Measurements from ENCODE around the gene GALC. TPM values are rescaled to one million over a fixed set of nuclear protein-coding genes. Genes with fewer than 3 reads are reported as not detected.

The GALC gene
- polyA plus RNA-seq, 3 donors: 39.7 to 46.3 (median 39.8) TPM

GRCh38 chr14:88009486-88009885 is 16.5 kb upstream of the GALC start:
- DNase-seq: no peak

GRCh38 chr14:88008039-88008742 is 15.2 kb upstream of the GALC start:
- no peak for DNase-seq

DNA sequence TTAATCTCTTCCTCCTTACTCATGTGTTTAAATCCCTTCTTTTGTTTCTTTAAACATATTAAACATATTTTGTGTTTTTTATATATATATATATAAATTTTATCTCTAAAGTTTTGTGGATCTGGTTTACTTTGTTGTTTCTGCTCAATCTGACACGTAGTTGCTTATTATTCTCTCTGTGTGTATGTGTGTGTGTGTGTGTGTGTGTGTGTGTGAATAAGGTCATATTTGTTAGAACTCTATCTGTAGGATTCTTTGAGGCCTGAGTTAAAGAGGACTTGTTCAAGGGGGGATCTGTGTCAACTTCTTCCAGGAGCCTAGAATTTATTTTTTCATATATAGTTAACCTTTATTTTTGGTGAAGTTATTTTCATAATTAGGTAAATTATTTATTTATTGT is 14.6 kb upstream of the GALC start:
- no peak for DNase-seq

- DNase-seq: no peak
These were observed 13.2 kb upstream of the GALC start for GRCh38 chr14:88005978-88006851.

DNA sequence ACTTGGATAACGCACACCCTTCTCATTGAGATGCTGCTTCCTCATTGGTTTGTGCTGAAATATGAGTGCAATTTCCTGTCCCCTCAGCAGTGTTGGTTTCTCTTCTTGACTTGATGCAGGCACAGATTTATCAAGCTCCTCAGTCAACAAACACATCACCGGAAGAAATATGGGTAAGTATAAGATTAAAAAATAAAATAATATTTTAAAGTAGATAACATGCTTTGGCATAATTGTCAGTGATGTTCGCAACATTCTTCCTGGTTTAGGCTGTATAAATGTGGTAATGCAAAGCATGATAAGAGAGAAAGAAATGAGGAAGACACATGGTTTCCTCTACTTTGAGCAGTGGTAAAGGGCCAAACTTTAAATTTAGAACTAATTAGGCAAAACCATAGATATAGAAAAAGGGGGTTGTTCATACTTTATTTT is 12.1 kb upstream of the GALC start, which contains the start of gene GPR65:
Gene GPR65, plus strand, starts transcription at position 86 of the 432 bp plus-strand sequence. CDS start 5,713 bp downstream, outside the sequence.
- DNase-seq: no peak

DNA sequence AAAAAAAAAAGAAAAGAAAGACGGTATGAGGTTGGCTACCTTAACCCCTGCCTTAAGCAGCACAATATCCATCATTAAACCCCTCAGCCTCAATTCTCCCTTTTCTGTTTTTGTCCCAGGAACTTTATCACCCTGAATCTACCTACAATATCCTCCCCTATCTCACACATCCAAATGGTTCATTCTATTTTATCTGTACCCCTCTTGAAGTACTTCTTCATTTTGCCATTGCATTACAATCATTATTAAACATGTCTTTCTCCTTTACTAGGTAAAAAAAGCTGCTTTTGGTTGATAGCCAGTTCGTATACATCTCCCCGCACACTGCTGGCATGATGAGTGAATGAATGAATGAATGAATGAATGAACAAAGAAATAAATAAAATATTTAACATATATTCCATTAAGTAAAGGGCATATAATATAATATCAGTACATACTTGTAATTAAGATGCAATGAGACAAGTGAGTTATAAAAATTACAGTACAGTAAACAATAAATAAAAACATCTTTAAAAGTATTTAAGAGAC is 11.6 kb upstream of the GALC start:
- no peak for DNase-seq

- DNase-seq: no peak
These were observed 10.4 kb upstream of the GALC start for GRCh38 chr14:88003425-88003824.

DNA sequence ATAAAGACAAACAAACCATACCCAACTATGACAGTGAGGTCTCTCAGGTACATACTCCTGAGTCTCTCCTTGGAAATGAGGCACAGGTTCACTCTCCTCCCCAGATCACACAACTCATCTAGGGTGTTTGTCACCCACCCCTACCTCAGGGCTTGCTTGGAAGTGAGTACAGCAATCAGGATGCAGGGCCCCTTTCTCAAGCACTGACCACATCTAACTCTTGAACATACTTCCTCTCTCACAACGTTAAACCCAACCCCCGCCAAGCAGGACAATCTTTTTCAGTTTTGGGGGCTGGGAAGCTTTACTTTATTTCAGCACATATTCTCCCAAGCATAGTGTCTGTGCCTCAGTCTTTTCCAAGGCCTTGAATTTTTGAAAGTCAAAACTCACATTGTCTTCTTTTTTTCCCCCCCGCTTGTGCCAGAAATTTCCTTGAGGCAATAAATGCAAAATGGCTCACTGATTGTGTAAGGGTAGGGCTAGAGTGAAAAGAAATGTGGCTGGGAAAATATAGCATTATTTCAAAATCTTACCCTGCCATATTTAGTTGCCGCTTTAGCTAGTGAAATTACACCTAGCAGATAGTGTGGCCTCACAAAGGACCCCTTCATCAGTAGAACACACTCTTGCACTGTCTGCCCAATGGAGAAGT is 9.6 kb upstream of the GALC start:
- DNase-seq: no peak

- DNase-seq: no peak
These were observed 6.3 kb upstream of the GALC start for GRCh38 chr14:87999277-87999676.

GRCh38 chr14:87998482-87998881 is 5.5 kb upstream of the GALC start:
- no peak for DNase-seq

- DNase-seq: no peak
These were observed 3.3 kb upstream of the GALC start for GRCh38 chr14:87996291-87996592.

DNA sequence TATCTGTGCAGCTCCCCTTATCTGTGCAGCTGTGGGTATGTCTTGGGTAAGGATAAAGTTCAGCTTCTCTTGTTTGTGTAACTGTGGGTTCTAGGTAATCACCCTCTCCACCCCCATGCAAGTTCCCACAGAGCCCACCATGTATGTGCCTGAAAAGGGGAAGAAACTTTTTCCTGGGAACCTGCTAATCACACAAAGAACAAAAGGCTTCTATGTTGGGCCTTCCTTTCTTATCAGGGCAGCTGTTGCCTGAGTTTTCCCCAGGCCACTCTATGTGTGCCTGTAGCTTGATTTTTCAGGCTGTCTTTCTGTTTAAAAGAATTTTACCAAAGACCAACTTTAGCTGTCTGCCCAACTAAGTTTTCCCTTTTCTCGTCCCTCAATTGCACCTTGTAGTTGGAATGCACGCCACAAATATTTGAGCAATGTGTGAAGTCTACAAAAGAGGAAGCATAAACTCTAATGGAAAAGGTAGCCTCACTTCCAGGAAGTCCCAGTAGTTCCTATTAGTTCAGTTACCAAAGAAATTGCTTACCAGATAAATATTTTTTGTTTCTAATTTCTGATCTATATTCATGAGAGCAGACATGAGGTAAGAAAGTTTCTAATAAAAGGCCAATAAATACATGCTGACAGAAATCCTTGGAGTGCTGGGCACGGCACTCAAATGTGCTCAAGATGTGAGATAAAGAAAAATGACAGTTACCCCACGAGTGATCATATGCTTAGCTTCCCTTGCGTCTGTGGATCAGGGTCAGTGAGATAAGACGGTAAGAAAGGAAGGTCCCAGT is 2.7 kb upstream of the GALC start:
- DNase-seq: no peak

DNA sequence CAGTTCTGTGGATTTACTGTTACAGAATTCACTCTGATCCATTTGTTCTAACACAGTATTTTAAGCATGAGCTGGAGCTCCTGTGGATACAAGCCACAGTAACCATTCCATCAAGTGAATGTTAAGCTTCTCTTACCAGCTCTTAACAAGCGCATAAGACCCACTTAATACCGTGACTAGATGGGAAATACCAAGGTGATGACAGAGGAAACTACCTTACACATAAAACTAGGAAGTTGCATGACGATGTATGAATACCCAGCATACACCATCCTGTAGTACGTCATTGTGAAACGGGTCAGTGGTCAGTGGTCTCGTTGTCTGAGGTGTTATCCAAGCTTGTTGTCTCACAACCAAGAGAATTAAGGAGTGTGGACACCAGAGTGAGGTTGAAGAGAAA is 2.0 kb upstream of the GALC start:
- no peak for DNase-seq

DNA sequence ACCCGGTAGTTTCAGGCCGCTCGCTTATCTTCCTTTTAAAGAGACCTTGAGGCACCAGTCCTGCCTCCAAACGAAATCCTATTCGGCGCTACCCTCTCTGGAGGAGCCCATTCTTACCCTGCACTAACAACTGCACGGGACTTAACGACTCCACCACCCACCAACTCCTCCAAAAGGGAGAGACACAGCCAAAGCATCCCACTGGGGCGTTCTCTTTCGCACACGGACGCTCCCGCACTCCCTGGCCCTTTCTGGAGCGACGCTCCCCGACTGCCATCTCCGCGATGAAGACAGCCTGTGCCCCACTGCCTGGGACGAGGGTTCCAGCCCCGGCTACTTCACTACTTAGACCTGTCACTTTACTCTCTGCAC is 650 bp downstream of the GALC start:
- peak; percentile 21 for DNase-seq

DNA sequence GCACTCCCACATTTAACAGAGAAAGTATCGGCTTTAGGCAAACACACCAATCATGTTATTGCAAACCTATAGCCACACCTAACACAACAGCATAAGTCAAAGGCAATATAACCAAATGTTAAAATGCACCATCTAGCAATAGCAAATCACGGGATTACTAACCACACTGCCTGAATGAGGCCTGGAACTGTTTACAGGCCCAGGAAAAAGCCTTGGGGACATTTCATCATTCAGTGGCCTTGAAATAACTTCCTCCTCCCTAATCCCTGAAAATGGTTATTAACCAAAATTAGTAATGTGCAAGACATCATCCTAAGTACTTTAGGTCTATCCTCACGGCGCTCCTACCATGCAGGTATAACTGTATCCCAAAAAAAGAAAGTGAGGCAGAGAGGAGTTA is 2.3 kb downstream of the GALC start:
- no peak for DNase-seq

GRCh38 chr14:87989956-87990299 is 3.1 kb downstream of the GALC start:
- no peak for DNase-seq

DNA sequence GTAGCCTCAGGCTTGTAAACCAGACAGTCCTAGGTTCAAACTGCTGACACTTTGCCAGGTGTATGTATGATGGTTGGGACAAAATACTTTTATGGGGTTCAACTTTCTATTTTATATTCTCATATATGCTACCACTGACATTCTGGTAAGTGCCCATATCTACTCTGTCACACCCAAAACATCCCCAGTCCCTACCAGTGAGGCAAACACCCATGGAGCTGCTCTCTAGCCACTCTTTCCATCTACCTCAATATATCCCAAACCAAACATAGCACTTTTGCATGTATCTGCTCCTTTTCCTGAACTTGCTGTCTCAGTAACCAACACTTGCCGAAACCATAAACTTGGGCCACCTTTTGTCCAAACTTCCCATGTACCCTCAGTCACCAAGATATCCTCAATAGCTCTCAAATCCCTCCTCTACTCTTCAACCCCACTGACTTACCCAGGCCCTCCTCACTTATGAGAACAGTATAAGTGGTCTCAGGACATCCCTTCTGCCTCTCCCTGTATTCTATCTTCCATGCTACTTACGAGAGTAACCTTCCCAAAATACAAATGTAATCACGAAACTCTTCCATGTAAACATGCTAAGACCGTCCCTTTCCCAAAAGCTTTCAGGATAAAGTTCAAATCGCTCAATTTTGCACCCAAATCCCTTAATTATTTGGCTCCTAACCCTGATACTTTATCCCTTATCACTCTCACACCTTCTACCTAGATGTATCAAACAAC is 3.6 kb downstream of the GALC start:
- DNase-seq: no peak

- no peak for DNase-seq
These were observed 13.3 kb downstream of the GALC start for GRCh38 chr14:87979689-87980088.

GRCh38 chr14:87975636-87976035 is 17.3 kb downstream of the GALC start:
- no peak for DNase-seq

GRCh38 chr14:87971010-87971409 is 22.0 kb downstream of the GALC start:
- no peak for DNase-seq

- DNase-seq: peak; percentile 11
These were observed 25.5 kb downstream of the GALC start for GRCh38 chr14:87967496-87967895.
